Omental fat pad (tissue), 4 donors: ENCODE measurements around the gene FYCO1. TPM values are rescaled to one million over a fixed set of nuclear protein-coding genes. Genes with fewer than 3 reads are reported as not detected.

Source experiments
- ATAC-seq: fragments of 150-250 bp; one replicate; pipeline ENCODE4 v1.9.1; 2016; ENCODE audit warnings: mild to moderate bottlenecking, moderate library complexity; ENCODE audit not compliant: low FRiP score
- DNase-seq: peaks from one replicate; pipeline ENCODE4 v3.0.0-alpha.2; 2019; ENCODE audit warnings: low spot score
- CTCF ChIP-seq, 3 donors: fragments of 450-650 bp; IDR thresholded peaks; one replicate each; pipeline ENCODE4 v1.5.1; 2016 to 2017; ENCODE audit warnings: antibody characterized with exemption in 3 of 3, mild to moderate bottlenecking in 3 of 3, moderate library complexity in 2 of 3
- total RNA-seq, 4 donors: library from RNA; depleted of rRNA; stranded (reverse); fragments of >200 nt; gene quantifications; one replicate each; pipeline ENCODE4 v1.1.0, GENCODE V29; 2016

Gene FYCO1
- total RNA-seq, 4 donors from 2014 or later, result 44.7 to 51.4 (median 47.3) TPM

- DNase-seq (no peak), ATAC-seq (no peak)
- no peak for TF ChIP-seq CTCF (IDR thresholded peaks at IDR 0.05)
These were observed 107.7 kb downstream of the FYCO1 start for GRCh38 chr3:45887759-45888511.

GRCh38 chr3:45887285-45887684, 108.3 kb downstream of the FYCO1 start:
- TF ChIP-seq CTCF (IDR thresholded peaks at IDR 0.05), result no peak
- DNase-seq, result no peak
- no peak for ATAC-seq

- ATAC-seq, result no peak
- DNase-seq, result no peak
- no peak for TF ChIP-seq CTCF (IDR thresholded peaks at IDR 0.05)
These were observed 109.5 kb downstream of the FYCO1 start, which contains the start of gene CCR9 for GRCh38 chr3:45885979-45886705. CCR9 (plus strand) TSS chr3:45886543; CDS start chr3:45894934, 8,391 bp downstream.

GRCh38 chr3:45884368-45885201, 111.0 kb downstream of the FYCO1 start:
- no peak for ATAC-seq

GRCh38 chr3:45881078-45882022, 114.3 kb downstream of the FYCO1 start:
- ATAC-seq (no peak), DNase-seq (no peak)
- no peak for TF ChIP-seq CTCF (IDR thresholded peaks at IDR 0.05)

More at GRCh38 chr3:45884368-45885201, 111.0 kb downstream of the FYCO1 start:
- no peak for DNase-seq
- TF ChIP-seq CTCF (IDR thresholded peaks at IDR 0.05), result no peak

- DNase-seq, result no peak
- ATAC-seq, result no peak
- TF ChIP-seq CTCF (IDR thresholded peaks at IDR 0.05), result no peak
These were observed 114.9 kb downstream of the FYCO1 start for GRCh38 chr3:45880725-45881077.
